ENCODE results near the gene CYP4F11.
"Not testable (repeated sequence)": the region's sequence is repeated elsewhere in the genome, so short reads cannot be mapped to it uniquely, and the experiment has no call there.

CYP4F11 gene

GRCh38 chr19:15874821-15875474, 59.4 kb downstream of the CYP4F11 start:
- DNase-seq (ENCODE audit: low read depth, low spot score): no peak

- DNase-seq (ENCODE audit: low read depth, low spot score): not testable (repeated sequence)
Measured at GRCh38 chr19:15873771-15874170, 60.6 kb downstream of the CYP4F11 start.

- DNase-seq (ENCODE audit: low read depth, low spot score): no peak
Measured at GRCh38 chr19:15871570-15871969, 62.8 kb downstream of the CYP4F11 start.

- no peak for DNase-seq (ENCODE audit: low read depth, low spot score)
Measured at GRCh38 chr19:15869873-15870272, 64.5 kb downstream of the CYP4F11 start.

GRCh38 chr19:15869109-15869555, 65.2 kb downstream of the CYP4F11 start:
- DNase-seq (ENCODE audit: low read depth, low spot score): no peak

GRCh38 chr19:15866636-15867035, 67.7 kb downstream of the CYP4F11 start:
- DNase-seq (ENCODE audit: low read depth, low spot score): no peak

- DNase-seq (ENCODE audit: low read depth, low spot score): no peak
Measured at GRCh38 chr19:15864824-15865223, 69.5 kb downstream of the CYP4F11 start.

- DNase-seq (ENCODE audit: low read depth, low spot score): no peak
Measured at GRCh38 chr19:15863272-15863671, 71.1 kb downstream of the CYP4F11 start.

- DNase-seq (ENCODE audit: low read depth, low spot score): no peak
Measured at GRCh38 chr19:15862444-15862843, 71.9 kb downstream of the CYP4F11 start.
